Smooth muscle cell (in vitro differentiated cells): Measurements from ENCODE around the gene HAUS2. TPM values are rescaled to one million over a fixed set of nuclear protein-coding genes. Genes with fewer than 3 reads are reported as not detected.

Experiments
- DNase-seq: peaks from one replicate; lab custom pipeline; 2025; ENCODE audit not compliant: unreplicated experiment; lab: John Stamatoyannopoulos, UW
- H2AFZ ChIP-seq: fragments of 200-600 bp; sonication (generic); 2 replicates; pipeline ENCODE4 v1.6.0; 2016; ENCODE audit warnings: antibody characterized with exemption, low read depth, mild to moderate bottlenecking
- H3F3A ChIP-seq: fragments of 200-600 bp; sonication (generic); 2 replicates; pipeline ENCODE4 v1.6.0; 2017; ENCODE audit warnings: antibody characterized with exemption, low read depth
- H3K27ac ChIP-seq: fragments of 200-600 bp; sonication (generic); 2 replicates; pipeline ENCODE4 v1.5.1; 2016; ENCODE audit warnings: low read depth, mild to moderate bottlenecking
- H3K27me3 ChIP-seq: fragments of 200-600 bp; sonication (generic); 2 replicates; pipeline ENCODE4 v1.6.1; 2016; ENCODE audit warnings: low read depth, mild to moderate bottlenecking
- H3K36me3 ChIP-seq: fragments of 200-600 bp; sonication (generic); 2 replicates; pipeline ENCODE4 v1.5.1; 2016; ENCODE audit warnings: low read depth
- H3K4me1 ChIP-seq: fragments of 200-600 bp; sonication (generic); 2 replicates; pipeline ENCODE4 v1.5.1; 2016; ENCODE audit warnings: low read depth
- H3K4me2 ChIP-seq: fragments of 200-600 bp; sonication (generic); 2 replicates; pipeline ENCODE4 v1.6.0; 2016; ENCODE audit warnings: mild to moderate bottlenecking
- H3K4me3 ChIP-seq: fragments of 200-600 bp; sonication (generic); 2 replicates; pipeline ENCODE4 v1.5.1; 2016; ENCODE audit warnings: mild to moderate bottlenecking
- H3K79me2 ChIP-seq: fragments of 200-600 bp; sonication (generic); 2 replicates; pipeline ENCODE4 v1.6.0; 2016; ENCODE audit warnings: low read depth, mild to moderate bottlenecking
- H3K9ac ChIP-seq: fragments of 200-600 bp; sonication (generic); 2 replicates; pipeline ENCODE4 v1.6.0; 2016; ENCODE audit warnings: low read depth
- H3K9me3 ChIP-seq: fragments of 200-600 bp; sonication (generic); replicated peaks from 2 replicates; pipeline ENCODE4 v1.5.1; 2016; ENCODE audit warnings: low read depth
- H4K20me1 ChIP-seq: fragments of 200-600 bp; sonication (generic); 2 replicates; pipeline ENCODE4 v1.6.0; 2016; ENCODE audit warnings: low read depth
- WGBS: methylation state at CpG from one replicate; pipeline ENCODE4 v1.1.7; 2016; ENCODE audit warnings: low lambda C conversion rate; 5-methylcytosine and 5-hydroxymethylcytosine counted together
- polyA plus RNA-seq: library from polyadenylated mRNA; unstranded; fragments of >200 nt; fragmentation: Nextera tagmentation; extraction: Ambion mirVana; gene quantifications from 2 replicates; pipeline ENCODE4 v1.2.1, GENCODE V29; 2016
- total RNA-seq: library from RNA; depleted of rRNA; stranded (reverse); fragments of >200 nt; gene quantifications from 2 replicates; pipeline ENCODE4 v1.2.3, GENCODE V29; 2014
- TF ChIP-seq, protein P1 (sequence below): fragments of 200-600 bp; sonication (generic); IDR thresholded peaks from 2 replicates; pipeline ENCODE4 v1.5.1; 2017; ENCODE audit warnings: borderline replicate concordance, mild to moderate bottlenecking, antibody characterized with exemption; ENCODE audit not compliant: insufficient read depth, poor library complexity, severe bottlenecking

HAUS2 gene
- total and polyA plus RNA-seq, 2 experiments from 2014 or later = 18.4 to 88.4 TPM

GRCh38 chr15:42558739-42559138 lies 10.1 kb downstream of the HAUS2 start:
- TF ChIP-seq, protein P1, sequence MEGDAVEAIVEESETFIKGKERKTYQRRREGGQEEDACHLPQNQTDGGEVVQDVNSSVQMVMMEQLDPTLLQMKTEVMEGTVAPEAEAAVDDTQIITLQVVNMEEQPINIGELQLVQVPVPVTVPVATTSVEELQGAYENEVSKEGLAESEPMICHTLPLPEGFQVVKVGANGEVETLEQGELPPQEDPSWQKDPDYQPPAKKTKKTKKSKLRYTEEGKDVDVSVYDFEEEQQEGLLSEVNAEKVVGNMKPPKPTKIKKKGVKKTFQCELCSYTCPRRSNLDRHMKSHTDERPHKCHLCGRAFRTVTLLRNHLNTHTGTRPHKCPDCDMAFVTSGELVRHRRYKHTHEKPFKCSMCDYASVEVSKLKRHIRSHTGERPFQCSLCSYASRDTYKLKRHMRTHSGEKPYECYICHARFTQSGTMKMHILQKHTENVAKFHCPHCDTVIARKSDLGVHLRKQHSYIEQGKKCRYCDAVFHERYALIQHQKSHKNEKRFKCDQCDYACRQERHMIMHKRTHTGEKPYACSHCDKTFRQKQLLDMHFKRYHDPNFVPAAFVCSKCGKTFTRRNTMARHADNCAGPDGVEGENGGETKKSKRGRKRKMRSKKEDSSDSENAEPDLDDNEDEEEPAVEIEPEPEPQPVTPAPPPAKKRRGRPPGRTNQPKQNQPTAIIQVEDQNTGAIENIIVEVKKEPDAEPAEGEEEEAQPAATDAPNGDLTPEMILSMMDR = no peak
- DNase-seq = no peak
- no peak overlapping the region for H3K9ac ChIP-seq
- H3K9me3 ChIP-seq = no peaks in the 10 kb centered on the region
- no peak overlapping the region for H3K4me2 ChIP-seq
- no peak overlapping the region for H2AFZ ChIP-seq
- no peak overlapping the region for H3K4me3 ChIP-seq
- WGBS = 92% methylated on average over 3 of the region's 3 CpGs
- no peaks in the 10 kb centered on the region for H3F3A ChIP-seq
- H3K27ac ChIP-seq = no peak overlapping the region
- no peaks in the 10 kb centered on the region for H3K27me3 ChIP-seq
- peaks cover 17% of the 10 kb centered on the region for H3K79me2 ChIP-seq
- peaks cover 14% of the 10 kb centered on the region for H3K36me3 ChIP-seq
- no peaks in the 10 kb centered on the region for H3K4me1 ChIP-seq
- H4K20me1 ChIP-seq = peaks cover 4% of the 10 kb centered on the region

- no peaks in the 10 kb centered on the region for H3F3A ChIP-seq
- H3K4me2 ChIP-seq = peak within 1 kb of the TSS; percentile 96
- H4K20me1 ChIP-seq = no peaks in the 10 kb centered on the region
- peak; percentile 95 for DNase-seq
- no peaks in the 10 kb centered on the region for H3K27me3 ChIP-seq
- TF ChIP-seq, protein P1 = no peak
- H3K4me1 ChIP-seq = peaks cover 10% of the 10 kb centered on the region
- H3K27ac ChIP-seq = peak within 1 kb of the TSS; percentile 21
- no peaks in the 10 kb centered on the region for H3K79me2 ChIP-seq
- peak within 1 kb of the TSS; percentile 76 for H3K4me3 ChIP-seq
- H3K9me3 ChIP-seq = no peaks in the 10 kb centered on the region
- WGBS = 1% methylated on average over 76 of the region's 95 CpGs
- peak within 1 kb of the TSS; percentile 96 for H2AFZ ChIP-seq
- H3K36me3 ChIP-seq = no peaks in the 10 kb centered on the region
- peak within 1 kb of the TSS; percentile 64 for H3K9ac ChIP-seq
Observed at GRCh38 chr15:42575188-42576039, 26.8 kb downstream of the HAUS2 start, which contains the start of gene STARD9. TSS of gene STARD9 (plus strand) at chr15:42575606. CDS start at chr15:42575716, 110 bp downstream.

- Histone ChIP-seq H3K4me3 (peak overlapping the region; percentile 76), H3K27ac (no peak overlapping the region), H2AFZ (peak overlapping the region; percentile 96), H3K9me3 (no peaks in the 10 kb centered on the region), H3F3A (peaks cover 7% of the 10 kb centered on the region), H4K20me1 (no peaks in the 10 kb centered on the region), H3K4me1 (peaks cover 10% of the 10 kb centered on the region), H3K9ac (peak overlapping the region; percentile 64), H3K4me2 (peak overlapping the region; percentile 96), H3K27me3 (no peaks in the 10 kb centered on the region), H3K36me3 (no peaks in the 10 kb centered on the region), H3K79me2 (no peaks in the 10 kb centered on the region)
- TF ChIP-seq, protein P1 = no peak
- no peak for DNase-seq
- WGBS = 17% methylated on average over 16 of the region's 16 CpGs
Observed at GRCh38 chr15:42576040-42576594, 27.5 kb downstream of the HAUS2 start.
